GM18870 (cell line): Measurements from ENCODE around the gene VDR.
"Not testable (repeated sequence)": the region's sequence is repeated elsewhere in the genome, so short reads cannot be mapped to it uniquely, and the experiment has no call there.

Source experiments
- ATAC-seq: cut with Tn5 transposase; IDR thresholded peaks from one replicate; pipeline ENCODE4 v1.9.1; 2021; ENCODE audit warnings: moderate library complexity; ENCODE audit not compliant: unreplicated experiment

The VDR gene

DNA sequence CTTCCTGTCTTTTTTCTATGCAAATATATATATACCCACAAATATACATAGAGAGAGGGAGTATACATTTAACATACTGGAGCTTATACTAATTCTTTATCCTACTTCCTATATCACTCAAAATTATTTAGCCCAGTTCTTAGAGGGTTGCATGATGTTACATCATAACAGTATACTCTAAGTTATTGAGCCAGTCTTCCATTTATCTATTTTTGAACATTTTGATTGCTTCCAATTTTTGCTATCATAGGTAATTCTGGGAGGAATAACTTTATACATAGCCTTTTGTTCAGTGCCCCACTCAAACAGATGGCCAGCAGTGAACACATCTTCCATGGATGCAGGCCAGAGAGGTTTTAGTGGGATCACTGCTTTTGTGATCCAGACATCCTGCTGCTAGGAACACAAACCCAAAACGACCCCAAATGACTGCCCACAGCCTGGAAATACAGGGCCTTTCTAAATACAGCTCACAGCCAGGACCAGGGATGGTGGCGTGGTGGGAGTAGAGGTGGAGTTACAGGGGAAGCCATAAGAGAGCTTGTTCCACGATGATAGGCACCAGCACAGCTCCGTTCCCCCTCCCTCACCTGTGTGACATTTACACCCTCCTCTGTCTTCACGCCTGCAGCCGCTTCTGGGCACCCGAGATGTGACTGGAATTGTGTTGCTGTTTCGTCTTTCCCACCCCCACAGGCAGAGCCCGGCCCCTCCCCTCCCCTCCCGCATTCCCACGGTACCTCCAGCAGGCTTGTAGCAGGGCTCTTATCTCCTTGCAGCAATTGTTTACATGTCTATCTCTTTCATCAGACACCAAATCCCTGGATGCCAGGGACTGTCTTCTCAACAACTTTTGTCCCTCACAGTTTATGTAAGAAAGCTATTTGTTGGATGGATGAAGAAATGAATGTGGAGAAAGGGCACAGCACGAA is 54.4 kb downstream of the VDR start:
- ATAC-seq: no peak

DNA sequence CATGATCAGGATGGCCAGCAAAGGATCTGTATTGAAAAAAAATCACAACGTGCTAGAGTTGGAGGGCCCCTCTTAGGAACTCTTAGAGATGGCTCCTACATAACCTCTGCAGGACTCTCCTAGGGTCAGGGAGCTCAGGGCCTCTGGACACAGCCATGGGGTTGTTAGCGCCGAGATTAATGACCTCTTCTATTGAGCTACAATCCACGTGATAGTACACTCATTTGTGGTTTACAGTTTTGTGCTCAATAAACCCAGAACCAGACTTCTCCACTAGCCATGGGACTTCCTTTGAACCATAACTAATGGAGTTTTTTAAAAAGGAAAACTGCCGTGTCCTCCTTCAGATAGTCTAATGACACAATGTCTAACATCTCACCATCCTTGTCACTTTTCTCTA is 55.5 kb downstream of the VDR start:
- no peak for ATAC-seq

DNA sequence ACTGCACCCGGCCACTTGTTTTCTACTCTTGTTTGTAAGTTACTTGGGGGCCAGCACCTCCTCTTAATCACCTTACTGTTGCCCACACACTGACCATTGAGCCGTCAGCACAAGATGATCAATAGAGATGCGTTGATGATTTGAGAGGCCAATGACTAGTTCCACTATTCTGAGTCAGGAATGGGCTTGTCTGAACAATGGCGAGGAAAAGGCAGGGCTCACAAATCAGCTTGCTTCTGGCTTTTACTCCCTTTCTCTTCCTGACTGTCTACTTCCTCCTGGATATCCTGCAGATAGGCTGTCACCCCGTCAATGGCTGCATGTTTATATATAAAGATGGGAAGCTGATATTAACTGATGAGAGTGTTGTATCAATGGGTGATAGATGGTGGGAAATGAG is 55.9 kb downstream of the VDR start:
- no peak for ATAC-seq

DNA sequence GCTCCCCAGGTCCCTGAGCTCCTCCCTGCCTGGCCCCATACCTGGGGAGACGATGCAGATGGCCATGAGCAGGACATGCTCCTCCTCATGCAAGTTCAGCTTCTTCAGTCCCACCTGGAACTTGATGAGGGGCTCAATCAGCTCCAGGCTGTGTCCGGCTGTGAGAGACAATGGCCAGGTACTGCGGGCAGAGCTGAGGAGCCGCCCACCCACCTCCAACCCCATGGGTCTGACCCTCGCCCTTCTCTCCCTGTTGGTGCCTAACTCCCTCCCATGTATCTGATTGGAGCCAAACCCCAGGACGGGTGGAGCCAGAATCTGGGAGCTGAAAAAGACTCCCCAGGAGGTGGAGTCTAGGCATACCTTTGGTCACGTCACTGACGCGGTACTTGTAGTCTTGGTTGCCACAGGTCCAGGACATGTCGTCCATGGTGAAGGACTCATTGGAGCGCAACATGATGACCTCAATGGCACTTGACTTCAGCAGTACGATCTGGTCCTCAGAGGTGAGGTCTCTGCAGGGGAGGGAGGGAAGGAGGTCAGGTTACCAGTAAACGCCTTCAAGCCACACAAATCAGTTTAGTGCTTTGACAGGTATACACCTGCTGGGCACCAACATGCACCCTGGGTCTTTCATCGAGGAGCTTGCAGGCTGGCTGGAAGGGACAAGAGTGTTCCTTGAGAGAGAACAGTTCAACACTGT is 58.3 kb downstream of the VDR start:
- no peak for ATAC-seq

DNA sequence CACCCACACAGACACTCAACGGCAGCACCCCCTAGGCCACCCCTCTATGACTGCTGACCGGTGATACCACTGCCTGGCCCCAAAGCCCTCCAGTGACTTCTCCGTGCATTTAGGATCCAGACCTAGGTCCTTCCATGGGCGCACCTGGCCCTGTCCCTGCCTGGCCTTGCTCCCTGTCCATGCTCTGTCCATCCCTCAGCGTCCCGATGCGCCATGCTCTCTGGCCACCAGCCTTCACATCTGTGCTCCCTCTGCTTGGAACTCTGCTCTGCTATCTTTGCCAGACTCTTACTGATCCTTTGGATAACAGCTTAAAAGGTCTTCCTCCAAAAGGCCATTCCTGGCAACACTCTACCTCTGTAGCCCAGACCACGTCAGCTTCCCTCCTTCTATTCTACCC is 59.7 kb downstream of the VDR start:
- ATAC-seq: no peak

DNA sequence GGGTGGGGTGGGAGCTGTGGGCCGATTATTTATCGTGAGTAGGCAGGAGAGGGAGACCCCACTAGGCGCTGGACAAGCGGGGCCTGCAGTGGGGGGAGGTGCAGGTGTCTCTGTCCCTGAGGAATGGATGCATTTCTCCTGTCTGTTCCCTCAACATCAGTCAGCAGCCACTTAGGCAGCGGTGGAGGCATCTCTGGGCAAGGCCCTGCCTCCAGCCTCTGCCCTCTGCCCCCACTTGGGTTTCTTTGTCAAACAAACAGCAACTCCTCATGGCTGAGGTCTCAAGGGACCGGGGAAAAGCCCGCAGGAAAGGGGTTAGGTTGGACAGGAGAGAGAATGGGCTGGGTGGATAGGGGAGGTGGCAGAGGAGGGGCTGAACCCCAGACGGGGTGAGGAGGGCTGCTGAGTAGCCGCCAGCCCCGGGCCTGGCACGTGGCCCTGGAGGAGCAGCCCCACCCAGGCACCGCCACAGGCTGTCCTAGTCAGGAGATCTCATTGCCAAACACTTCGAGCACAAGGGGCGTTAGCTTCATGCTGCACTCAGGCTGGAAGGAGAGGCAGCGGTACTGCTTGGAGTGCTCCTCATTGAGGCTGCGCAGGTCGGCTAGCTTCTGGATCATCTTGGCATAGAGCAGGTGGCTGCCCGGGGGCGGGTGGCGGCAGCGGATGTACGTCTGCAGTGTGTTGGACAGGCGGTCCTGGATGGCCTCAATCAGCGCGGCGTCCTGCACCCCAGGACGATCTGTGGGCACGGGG is 60.4 kb downstream of the VDR start:
- ATAC-seq: no peak

DNA sequence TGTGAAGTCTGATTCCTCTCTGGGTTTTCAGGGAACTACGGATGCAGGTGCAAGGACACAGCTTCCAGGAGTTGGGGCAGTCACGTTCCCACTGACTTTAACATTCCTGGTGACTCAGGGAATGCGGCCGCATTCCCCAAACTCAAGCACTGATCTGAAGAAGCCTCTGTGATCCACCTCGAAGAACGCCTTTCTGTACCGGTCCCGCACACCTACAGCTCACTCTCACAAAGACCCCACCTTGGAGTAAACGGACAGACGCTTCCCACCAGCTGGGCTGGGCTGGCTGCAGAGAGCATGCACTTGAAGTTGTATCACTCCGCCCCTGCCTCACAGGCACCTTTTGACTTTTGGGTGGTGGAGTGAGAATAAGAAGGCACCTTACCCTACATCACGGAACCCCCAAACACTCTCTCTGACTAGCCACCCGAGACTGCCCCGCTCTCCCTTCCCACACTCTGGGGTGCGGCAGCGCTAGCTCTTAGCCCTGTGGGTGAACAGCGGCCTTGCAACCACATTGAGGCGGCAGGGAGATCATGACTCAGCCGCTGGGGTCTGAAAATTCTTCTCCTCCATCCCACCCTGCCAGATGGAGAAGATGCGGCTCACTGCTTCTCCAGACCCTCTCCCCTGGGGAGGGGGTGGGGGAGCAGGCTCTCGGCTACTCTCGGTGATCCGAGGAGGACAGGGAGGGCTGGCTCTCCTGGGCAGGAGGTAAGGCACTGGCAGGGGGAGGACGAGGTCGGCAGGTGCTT is 61.4 kb downstream of the VDR start:
- ATAC-seq: no peak

DNA sequence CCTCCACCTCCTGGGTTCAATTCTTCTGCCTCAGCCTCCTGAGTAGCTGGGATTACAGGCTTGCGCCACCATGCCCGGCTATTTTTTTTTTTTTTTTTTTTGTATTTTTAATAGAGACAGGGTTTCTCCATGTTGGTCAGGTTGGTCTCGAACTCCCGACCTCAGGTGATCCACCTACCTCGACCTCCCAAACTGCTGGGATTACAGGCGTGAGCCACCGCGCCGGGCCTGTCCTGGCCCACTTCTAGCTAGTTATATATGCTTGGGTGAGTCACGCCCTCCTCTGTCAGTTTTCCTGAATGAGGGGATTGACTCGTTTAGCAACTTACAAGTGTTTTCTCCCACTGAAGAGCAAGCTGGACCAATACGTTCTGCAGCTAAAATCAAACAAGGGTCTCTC is 62.3 kb downstream of the VDR start:
- ATAC-seq: not testable (repeated sequence)

DNA sequence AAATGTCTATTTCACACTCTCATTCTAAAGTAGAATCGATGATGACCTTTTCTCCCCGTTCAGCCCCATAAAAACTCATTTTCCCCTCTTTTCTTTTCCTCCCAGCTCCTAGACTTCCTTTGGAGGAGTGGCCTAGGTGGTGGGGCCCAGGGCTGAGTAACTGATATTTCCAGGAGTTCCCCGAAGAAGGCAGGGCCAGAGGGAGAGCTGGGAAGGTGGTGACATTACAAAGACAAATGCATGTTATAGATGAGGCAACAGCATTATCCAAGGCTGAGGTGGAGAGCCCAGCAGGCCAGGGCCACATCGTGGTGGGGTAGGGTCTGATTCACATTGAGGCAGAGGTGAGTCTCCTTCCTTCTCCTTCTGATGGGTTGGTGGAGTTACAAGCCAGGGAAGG is 62.9 kb downstream of the VDR start:
- no peak for ATAC-seq

DNA sequence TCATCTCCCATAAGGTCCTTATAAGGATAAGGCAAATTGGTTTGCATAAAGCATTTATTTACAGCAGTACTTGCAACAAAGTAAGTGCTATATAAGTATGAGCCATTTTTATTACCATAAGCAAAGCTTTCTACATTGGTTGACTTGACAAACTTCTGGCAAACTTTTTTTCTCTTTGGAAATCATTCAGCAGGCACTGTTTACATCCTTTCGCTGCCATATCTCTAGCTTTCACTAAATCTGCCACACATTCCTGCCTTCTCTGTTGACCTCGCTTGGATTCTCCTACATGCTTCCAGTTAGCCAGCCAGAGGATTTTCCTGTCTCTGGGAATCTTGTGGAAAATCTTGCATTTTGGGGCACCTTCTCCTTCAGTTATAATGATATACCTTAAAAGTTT is 63.3 kb downstream of the VDR start:
- no peak for ATAC-seq

DNA sequence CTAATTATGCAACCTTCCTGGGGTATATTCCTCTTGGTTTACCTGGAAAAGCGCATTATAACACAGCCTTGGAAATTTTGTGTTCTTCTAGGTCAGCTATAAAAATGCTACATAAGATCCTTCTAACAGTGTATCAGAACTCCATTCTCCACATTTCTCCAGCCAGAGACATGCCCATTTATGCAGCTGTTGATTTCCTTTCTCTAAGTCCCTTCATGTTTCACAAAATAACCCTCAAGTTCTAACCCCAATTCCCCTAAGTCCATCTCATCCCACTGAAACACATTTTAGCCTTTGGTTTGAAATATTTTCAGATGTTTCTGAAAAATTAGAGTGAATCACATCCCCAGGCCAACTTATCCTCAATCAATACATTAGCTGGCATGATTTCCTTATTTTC is 64.2 kb downstream of the VDR start:
- ATAC-seq: no peak

DNA sequence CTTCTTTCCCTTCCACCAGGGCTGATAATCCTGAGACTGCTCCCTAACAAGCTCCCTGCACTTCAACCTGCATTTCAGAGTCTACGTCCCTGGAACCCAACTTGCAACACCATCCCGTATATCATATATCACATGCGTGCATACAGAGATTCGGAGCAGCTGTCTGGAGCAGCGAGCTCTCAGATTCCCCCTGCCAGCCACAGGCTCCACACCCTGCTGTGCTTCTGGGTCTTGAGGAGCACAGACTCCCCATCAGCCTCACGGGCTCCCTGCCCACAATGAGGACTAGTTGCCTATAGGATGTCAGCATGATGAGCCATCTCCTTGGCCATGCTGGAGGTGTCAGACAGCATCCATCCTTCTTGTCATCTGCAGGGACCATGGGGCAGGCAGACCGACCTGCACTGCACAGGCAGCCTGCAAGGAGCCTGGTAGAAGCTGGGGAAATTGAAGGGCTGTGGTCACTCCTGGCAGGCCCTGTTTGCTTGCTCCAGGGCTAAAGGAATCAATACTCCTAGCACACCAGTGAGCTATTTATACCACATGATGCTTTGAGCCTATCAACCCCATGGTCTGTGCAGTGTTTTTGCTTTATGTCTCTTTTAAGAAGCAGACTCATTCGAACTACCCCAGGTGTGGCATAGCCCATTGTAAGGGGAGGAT is 65.4 kb downstream of the VDR start:
- no peak for ATAC-seq

DNA sequence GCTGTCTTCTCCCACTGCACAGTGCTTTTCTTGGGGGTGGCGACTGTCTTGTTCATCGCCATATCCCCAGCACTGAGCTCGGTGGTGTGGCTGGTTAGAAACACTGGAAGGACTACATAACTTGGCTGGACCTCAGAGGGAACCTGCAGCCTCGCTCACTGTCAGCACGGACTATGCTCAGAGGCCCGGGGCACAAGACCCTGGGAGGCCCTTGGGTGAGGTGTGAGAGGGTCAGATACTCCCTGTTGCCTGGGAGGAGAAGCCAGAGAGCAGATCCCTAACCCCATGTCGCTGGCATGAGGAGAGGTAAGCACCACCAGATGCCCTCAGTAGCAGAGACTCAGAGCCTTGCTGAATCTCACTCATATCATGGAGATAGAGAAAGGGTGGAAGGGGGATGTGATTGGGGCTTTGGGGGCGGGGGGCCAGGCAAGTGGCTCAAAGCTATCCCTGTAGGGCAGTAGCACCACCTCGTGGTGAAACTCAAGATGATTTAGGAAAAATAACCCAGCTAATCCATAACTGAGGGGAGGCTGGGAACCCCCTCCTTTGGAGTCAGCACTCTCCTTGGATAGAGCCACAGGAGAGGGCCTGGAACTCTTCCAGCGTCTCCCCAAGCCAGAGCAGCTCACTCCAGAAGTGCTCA is 66.4 kb downstream of the VDR start:
- no peak for ATAC-seq

DNA sequence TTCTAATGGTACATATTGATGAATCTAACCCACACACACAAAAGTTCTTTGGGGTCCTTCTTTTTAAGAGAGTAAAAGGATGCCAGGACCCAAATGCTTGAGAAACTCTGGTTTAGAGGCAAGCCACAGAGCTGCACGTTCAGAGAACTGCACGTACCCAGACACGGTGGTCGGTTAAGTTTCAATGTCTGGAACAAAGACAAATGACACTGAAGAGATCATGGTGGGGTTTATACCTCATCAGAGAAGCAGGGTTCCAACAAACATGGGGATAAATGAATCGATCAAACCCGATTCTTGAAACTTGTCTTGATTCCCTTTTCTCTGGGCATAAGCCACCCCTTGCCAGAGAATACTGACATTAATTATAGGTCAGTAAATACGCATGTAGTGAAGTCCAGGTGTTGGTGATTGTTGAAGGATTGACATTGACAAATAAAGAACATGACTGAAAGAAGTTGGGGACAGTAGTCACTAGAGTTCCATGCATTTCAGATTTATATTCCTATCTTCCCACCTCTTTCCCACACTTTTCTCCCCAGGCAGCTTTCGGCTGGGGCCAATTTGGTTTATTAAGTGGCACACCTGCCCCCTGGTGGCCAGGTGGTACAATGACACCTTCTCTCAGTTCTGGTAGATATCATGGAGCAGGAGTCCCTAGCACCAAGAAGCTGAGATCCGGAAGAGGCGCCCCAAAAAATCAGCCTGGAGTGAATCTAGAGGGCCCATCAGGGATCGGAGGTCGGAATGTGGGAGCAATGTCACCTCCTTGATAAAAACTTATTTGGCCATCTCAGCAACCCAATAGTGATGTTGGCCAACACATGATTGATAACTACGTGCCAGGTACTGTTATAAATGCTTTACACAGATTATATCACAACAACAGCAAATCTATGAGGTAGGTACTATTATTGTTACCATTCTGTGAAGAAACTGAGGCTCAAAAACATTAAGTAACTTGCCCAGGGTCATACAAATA is 67.3 kb downstream of the VDR start:
- ATAC-seq: no peak

DNA sequence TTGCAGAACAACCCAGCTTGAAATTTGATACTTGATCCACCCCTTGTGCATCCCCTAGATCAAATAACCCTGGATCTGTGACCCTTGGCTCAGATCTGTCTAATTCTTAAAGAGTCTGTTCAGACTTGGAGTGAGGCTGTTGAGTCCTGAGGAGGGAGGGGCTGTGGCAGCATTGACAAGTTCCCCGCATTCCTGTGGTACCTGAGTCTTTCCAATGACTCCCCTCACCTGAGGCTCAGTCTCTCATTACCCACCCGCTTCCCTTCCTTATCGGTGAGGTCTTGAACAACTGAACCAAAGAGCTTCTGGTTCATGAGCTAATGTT is 69.0 kb downstream of the VDR start:
- no peak for ATAC-seq

DNA sequence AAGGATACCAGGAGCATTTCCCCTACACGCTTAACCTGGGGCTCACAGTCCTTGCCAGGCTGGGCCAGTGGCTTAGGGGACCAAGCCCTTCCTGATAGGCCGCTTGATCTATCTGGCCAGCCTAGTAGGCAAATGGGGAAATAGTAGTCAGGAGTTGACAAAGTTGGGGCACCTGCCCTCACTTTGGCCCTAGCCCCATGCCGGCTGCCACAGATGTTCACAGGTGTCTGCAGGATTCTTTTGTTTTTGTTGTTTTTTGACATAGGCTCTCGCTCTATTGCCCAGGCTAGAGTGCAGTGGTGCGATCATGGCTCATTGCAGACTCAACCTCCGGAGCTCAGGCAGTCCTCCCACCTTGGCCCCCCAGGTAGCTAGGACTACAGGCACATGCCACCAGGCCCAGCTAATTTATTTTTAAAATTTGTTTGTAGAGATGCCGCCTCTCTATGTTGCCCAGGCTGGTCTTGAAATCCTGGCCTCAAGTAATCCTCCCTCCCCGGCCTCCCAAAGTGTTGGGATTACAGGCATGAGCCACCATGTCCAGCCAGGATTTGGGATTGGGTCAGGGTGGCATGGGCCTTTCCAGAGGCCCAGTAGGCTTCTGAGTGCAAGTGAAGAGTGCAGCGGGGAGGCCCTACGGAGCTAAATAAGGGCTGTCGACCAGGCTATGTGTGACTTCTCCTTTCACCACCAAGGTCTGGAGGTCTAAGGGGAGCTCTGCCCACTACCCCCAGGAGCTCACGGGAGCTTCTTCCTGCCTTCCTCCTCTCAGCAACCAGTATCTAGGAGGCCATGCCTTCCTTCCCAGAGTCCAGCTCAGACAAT is 69.6 kb downstream of the VDR start:
- no peak for ATAC-seq

DNA sequence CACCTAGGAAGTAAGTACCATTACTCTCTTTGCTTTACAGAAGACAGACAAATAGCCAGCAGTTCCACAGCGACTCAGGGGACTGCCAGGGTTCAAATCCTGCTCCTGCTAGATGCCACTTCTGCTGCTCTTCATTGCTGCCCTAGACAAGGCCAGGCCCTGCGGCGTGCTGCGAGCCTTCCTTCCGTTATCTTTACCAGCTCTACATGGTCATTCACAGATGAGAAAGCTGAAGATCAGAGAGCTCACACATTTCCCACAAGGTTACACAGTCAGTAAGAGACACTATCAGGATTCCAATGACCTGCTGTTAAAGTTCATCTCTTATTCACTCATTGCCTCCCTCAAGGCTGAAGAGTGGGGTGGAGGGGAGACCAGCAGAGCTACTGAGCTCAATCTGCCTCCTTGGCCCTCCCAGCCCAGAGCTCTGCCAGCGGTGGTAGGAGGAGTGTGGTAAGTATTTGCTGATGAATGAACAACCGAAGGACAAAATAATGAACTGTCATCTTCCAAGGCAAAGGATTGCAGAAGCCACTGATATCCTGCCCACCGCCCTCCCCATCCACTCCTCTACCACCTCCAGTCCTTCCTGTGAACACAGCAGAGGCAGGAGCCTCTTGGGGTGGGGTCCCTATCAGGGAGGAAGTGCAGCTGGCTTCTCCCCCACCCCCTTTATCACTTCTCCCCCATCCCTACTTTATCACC is 70.4 kb downstream of the VDR start:
- no peak for ATAC-seq
